Mucosa of gallbladder (tissue), 1 donor: ENCODE measurements around the gene PNPLA7. TPM values are rescaled to one million over a fixed set of nuclear protein-coding genes. Genes with fewer than 3 reads are reported as not detected.
"Not testable (repeated sequence)": the region's sequence is repeated elsewhere in the genome, so short reads cannot be mapped to it uniquely, and the experiment has no call there.

Experiments used
- DNase-seq: peaks from one replicate; pipeline ENCODE4 v3.0.0-alpha.2; 2020; ENCODE audit warnings: low spot score
- total RNA-seq: library from RNA; stranded (reverse); gene quantifications from one replicate; pipeline ENCODE4 v1.2.1, GENCODE V29; 2021
- donor health status: DM: no; HTN: no; CAD: no.

The PNPLA7 gene
- total RNA-seq, 1 donor from 2014 or later: 16.5 TPM

DNA sequence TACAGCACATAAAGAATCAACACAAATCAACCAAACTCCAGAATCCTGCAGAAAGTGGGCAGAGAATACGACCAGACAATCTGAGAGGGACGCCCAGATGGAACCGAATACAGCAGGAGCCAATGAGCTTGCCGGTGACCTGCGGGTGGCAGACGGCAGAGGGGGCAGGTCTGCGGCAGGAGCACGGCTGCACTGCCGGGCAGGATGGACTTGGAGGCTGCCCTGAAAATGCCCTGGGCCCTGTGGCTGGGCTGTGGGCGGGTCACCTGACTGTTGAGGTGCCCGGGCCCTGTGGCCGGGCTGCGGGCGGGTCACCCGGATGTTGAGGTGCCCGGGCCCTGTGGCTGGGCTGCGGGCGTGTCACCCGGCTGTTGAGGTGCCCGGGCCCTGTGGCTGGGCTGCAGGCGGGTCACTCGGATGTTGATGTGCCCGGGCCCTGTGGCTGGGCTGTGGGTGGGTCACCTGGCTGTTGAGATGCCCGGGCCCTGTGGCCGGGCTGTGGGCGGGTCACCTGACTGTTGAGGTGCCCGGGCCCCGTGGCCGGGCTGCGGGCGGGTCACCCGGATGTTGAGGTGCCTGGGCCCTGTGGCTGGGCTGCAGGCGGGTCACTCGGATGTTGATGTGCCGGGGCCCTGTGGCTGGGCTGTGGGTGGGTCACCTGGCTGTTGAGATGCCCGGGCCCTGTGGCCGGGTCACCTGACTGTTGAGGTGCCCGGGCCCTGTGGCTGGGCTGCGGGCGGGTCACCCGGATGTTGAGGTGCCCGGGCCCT, 36.2 kb downstream of the PNPLA7 start:
- not testable (repeated sequence) for DNase-seq

DNA sequence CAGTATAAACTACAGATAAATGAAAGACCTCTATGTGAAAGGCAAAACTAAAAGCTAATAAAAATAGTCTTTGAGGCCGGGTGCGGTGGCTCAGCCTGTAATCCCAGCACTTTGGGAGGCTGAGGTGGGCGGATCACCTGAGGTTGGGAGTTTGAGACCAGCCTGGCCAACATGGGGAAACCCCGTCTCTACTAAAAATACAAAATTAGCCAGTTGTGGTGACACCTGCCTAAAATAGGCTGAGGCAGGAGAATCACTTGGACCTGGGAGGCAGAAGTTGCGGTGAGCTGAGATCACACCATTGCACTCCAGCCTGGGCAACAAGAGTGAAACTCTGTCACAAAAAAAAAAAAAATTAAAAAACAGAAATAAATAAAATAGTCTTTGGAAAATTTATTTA, 37.1 kb downstream of the PNPLA7 start:
- DNase-seq: not testable (repeated sequence)

DNA sequence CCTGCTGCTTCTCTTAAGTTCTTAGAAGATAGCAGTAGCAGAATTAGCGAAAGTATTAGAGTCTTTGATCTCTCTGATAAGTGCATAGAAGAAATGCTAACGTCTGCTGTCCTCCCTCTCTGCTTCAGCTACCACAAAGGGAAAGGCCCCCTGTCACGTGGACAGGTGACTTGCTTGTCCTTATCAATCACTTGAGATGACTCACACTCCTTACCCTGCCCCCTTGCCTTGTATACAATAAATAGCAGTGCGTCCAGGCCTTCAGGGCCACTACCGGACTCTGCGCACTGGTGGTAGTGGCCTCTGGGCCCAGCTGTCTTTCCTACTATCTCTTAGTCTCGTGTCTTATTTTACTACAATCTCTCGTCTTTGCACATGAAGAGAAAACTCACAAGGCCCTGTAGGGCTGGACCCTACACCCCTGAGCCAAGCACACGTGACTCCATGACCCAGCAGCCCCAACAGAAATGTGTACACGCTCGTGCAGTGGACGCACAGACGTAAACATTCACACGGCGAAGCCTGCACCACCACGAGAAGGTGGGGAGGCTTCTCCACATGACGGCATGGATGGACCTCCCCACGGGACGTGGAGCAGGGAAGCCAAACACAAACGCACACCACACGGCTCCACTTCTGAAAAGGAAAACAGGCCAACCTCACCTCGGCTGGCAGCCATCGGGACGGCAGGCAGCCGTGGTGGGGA, 38.3 kb downstream of the PNPLA7 start:
- no peak for DNase-seq

DNA sequence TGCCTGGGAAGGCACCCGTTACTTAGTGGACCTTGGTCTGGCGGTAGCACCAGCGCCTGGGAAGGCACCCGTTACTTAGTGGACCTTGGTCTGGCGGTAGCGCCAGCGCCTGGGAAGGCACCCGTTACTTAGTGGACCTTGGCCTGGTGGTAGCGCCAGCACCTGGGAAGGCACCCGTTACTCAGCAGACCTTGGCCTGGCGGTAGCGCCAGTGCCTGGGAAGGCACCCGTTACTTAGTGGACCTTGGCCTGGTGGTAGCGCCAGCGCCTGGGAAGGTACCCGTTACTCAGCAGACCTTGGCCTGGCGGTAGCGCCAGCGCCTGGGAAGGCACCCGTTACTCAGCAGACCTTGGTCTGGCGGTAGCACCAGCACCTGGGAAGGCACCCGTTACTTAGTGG, 39.1 kb downstream of the PNPLA7 start:
- DNase-seq: not testable (repeated sequence)

DNA sequence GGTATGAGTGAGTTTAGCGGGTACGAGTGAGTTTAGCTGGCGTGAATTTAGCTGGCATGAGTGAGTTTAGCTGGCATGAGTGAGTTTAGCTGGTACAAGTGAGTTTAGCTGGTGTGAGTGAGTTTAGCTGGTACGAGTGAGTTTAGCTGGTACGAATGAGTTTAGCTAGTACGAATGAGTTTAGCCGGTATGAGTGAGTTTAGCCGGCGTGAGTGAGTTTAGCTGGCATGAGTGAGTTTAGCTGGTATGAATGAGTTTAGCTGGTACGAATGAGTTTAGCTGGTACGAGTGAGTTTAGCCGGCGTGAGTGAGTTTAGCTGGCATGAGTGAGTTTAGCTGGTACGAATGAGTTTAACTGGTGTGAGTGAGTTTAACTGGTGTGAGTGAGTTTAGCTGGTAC, 41.0 kb downstream of the PNPLA7 start:
- DNase-seq: no peak

DNA sequence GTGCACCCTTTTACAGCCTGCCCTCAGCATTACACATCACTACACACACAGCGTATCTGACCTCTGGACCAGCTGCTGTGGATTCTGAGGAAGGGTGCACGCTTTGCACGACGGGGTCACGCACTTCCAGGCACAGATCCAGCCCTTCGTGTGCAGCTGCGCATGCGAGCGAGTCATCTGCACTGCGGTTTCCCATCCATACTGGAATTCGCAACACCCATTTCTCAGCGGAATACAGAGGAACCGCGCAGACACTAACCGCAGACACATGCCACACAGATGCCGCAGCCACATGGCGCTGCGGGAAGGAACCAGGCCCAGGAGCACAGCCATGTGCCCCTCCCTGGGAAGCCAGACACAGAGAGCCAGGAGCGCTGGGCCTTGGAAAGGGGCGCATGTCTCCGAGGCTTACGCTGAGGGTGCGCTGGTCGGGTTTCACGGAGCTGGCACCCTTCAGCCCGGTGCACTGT, 43.5 kb downstream of the PNPLA7 start:
- no peak for DNase-seq

DNA sequence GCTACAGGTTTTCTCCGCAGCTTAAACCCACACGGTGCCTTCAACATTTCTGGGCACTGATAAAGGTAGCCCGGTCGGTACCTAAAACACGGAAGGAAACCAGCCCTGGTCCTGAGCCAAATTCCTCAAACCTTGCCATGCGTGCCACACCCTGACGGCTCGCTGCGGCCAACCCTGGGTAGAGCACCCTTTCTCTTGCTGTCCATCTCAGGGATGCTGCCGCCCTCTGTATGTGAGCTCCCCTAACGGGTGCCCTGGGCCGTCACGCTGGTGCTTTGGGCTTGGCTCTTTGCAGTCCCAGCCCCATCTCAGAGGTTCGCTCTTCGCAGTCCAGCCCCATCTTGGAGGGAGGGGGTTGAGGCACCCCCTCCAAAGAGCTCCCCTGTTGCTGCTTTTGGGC, 43.9 kb downstream of the PNPLA7 start:
- DNase-seq: no peak

DNA sequence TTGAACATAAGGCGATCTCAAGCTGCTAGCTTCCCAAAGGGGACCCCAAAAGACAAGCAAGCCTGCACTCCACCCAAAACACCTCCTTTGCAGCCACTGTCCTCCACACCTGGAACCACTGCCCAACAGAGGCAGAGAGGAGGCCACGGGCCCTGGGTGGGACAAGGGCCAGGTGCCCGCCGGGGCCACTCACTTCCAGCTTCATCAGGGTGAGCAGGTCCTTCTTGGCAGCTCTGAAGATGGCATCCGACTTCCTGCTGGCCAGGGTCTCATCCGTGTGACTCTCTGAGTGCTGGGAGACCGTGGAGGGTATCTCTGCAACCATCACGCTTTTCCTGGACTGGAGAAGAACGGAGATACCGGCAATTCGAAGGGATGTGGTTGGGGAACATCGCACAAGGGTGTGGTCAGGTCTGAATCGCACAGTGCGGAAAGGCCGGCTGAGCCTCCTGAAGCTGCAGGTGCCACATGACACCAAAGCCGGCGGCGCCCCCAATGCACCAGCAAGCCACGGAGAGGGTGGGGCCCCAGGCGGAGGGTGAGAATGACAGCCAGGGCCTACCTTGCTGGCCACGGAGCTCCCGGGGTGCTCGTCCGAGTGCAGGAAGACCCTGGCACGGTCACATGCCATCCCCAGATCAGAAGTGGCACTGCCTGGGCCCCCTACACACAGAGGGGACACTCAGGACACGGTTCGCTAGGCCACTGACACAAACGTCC, 44.6 kb downstream of the PNPLA7 start:
- DNase-seq: no peak

DNA sequence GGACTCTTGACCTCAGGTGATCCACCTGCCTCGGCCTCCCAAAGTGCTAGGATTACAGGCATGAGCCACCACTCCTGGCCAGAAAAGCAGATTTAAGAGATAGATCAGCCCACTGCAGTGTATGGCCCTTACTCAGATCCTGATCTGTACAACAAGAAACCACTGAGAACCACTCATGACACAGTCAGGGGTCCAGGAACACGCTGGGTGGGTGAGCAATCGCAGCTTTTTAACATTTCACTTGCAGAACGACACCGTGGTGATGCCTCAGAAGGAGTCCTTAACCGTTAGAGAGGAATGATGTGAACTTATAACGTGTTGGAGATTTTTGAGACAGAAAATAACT, 45.8 kb downstream of the PNPLA7 start:
- no peak for DNase-seq

DNA sequence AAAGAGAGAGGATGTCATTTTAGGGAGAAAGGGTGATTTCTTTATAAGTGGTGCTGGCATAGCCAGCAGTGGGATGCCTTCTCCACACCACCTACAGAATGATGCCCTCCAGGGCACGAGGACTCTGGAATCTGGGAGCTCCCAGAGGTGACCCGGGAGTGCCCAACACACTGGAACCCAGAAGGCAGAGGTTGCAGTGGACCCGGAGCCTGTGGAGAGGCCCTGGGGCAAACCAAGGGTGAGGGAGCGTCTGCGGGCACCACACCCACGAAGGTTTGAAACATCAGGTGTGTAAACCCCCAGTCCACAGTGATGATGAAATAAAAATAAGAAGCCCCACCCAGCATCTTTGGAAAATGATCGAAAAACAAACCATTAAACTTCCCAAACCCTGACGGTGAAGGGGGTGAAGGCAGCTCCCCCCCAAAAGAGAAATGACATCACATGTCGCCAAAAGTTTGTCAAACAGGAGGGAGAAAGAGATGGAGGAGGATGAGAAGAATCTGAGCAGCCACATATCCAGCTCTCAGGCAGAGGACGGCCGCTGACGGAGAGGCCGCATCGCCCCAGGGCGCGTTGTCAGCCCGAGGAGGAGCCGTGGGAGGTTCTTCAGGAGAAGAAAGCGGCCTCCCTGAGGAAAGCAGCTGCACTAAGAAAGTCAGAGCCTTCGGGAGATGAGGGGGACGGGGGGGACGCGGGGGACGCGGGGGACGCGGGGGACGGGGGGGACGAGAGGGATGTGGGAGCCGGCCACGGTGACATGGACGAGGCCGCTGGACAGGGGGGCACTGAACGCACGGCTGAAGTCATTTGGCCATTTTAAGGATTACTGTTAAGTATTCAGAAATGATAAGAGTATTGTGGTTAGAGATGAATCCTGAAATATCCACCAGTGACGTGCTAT, 47.9 kb downstream of the PNPLA7 start:
- DNase-seq: no peak

DNA sequence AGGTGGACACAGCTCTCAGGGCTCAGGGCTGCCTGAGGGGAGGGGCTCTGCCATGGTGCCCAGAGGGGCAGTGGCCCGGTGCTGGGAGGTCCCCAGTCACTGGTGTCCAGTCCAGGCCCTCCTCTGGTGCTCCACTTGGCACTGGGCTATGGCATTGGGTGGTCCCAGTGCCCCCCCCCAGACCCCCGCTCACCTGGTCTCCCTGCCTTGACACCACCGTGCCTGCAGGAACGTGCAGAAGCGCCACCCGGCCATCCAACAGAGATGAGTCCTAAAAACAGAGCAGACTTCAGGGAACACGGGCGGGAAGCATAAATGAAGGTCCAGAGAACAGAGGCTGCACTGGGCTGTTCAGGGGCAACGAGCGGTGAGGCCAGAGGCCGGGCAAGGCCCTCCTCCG, 48.7 kb downstream of the PNPLA7 start:
- no peak for DNase-seq

DNA sequence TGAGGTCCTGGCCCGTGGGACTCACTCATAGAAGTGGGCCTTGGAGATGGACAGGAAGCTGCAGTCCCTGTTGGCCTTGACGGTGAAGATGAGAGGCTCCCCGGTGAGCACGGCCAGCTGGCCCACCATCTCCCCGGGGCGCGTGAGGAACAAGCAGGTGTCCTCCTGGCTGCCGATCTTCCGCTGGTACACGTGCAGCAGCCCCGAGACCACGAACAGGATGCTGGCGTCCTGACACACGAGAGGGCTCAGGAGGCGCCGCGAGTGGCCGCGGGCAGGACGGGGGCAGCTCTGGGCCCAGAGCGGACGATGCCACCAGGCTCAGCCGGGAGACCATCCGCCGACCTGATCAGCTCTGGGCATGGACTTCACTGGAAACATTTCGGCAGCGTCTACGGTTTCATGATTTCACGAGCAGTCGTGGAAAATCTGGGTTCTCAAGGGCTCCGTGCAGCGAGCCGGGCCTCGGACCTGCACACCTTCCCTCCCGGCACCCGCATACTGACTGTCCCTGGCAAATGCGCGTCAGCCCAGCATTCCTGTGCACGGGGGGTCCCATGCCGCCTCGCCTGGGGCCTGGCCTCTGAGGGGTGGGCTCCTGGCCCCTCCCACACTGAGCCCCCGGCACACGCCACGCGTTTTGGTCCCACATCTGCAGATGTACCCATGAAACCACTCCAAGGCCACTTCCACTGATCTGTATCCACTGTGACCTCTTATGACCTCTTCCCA, 49.4 kb downstream of the PNPLA7 start:
- no peak for DNase-seq

DNA sequence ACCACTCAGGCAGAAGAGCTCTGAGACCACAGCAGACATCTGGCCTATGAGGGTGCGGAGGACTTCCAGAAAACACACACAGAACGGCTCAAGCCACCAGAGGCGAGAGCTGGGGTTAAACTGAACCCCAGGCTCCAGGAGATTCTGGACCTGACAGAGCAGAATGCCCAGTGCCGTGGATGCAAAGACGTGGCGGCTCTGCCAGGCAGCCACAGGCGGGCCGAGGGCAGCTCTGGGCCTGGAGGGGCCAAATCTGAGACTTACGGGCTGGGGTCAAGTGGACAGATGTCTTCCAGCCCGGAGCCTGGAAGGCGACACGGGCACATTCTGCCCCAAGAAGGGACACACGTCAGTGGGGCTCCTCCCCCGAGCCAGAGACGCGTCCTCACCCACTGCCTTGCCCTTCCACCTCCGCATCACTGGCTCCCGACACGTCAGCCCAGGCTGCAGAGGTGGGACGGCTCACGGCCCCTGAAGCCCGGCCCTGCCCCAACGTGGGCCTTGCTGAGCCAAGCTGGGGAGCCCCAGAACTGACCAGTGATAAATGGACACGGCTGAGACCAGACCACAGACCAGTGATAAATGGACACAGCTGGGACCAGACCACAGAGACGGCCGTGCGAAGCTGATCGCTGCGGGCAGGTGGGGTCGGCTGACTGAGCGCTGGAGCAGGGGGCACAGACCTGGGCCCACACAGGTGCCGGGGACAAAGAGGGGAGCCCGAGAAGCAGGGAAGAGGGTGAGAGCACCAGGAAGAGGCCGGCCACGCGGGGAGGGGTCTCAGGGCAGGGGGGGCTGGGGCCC, 50.1 kb downstream of the PNPLA7 start:
- no peak for DNase-seq

DNA sequence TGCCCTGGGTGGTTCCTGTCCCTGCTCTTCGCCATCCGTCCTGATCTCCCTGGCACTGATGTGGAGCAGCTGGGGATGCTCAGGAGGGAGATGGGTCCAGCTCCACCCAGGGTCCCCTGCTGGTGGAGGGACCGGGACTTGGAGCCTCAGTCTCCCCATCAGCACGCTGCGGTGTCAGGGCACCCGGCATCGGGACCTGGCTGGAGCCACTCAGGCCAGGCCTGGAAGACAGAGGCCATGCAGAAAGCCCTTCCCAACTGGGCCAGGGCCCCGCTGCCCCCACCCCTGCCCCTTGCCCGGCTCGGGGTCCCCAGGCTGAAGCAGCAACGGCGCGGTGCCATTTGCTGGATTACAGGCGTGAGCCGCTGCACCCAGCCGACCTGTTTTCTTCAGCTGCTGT, 50.8 kb downstream of the PNPLA7 start:
- no peak for DNase-seq

DNA sequence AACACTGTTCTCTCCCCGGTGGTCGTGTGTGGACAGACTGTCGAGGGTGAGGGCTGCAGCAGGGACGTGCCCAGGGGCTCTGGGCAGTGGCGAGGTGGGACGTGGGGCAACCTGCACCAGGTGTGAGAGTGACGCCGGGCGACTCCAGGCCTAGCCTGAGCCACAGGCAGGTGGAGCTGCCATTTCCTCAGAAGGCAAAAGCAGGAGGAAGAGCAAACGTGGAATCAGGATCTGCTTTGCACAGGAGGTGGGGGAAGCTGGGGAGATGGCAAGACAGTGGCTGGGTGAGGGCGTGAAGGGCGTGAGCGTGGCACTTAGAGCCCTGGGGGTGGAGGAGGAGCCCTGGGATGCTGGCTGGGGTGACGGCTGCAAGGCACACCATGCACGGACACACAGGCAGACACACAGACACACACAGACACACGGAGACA, 51.5 kb downstream of the PNPLA7 start:
- no peak for DNase-seq

DNA sequence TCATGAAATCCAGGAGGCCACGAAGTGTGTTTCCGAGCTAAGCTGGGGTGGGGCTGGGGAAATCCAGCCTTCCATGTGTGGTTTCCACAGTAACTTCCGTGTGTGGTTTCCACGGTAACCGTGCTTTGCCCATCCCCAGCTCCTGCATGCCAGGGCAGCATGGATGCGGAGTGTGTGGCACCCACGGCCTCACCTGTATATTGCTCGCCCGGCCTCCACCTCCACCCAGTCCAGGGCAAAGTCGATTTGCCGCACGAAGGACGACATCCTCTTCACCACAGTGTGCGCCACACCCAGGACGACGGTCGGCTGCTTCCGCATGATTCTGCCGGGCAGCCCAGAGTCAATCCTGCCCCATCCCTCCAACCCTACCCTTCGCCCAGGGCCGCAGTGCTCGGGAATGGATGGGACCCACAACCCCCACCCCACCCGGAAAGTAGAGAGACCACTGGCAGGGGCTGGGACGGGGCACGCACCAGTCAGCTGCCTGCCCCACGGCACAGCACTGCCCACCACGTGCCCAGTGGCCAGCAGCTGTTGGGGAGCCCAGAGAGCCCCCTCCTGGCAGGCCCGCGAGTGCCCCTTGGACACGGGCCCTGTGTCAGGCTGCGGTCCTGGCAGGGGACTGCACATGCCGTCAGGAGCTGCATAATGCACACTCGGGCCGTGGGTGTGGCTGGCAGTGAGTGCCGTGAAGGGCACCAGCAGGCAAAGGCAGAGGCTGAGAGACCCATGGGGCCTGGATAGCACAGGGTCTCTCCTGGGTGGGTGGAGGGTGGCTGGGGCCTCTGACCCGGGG, 52.1 kb downstream of the PNPLA7 start:
- no peak for DNase-seq

DNA sequence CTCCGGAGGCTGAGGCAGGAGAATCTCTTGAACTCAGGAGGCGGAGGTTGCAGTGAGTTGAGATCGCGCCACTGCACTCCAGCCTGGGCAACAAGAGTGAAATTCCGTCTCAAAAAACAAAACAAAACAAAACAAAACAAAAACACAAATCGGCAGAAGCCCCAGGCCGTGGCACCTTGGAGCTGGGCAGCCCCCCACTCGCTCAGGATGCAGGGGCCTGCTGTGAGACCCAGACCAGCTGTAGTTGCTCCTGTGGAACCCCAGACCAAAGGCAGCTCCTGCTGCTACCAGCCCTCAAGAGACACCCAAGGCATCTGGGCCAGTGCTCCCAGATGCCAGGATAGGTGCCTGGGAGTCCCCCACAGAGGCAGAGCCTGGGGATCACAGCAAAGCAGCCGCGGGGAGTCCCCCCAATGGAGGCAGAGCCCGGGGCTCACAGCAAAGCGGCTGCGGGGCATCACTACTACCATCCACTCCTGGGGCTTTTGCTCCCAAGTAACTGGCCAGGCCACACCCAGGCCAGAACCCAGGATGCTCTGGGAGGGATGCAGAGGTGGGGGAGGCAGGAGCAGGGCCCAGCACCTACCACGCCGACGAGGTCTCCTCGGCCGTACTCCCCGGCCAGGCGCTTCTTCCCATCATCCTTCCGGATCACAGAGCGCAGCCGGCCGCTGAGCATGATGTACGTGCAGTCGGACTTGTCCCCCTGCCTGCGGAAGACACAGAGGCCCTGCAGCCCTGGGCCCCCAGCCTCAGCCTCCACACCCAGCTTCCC, 53.4 kb downstream of the PNPLA7 start:
- DNase-seq: no peak

DNA sequence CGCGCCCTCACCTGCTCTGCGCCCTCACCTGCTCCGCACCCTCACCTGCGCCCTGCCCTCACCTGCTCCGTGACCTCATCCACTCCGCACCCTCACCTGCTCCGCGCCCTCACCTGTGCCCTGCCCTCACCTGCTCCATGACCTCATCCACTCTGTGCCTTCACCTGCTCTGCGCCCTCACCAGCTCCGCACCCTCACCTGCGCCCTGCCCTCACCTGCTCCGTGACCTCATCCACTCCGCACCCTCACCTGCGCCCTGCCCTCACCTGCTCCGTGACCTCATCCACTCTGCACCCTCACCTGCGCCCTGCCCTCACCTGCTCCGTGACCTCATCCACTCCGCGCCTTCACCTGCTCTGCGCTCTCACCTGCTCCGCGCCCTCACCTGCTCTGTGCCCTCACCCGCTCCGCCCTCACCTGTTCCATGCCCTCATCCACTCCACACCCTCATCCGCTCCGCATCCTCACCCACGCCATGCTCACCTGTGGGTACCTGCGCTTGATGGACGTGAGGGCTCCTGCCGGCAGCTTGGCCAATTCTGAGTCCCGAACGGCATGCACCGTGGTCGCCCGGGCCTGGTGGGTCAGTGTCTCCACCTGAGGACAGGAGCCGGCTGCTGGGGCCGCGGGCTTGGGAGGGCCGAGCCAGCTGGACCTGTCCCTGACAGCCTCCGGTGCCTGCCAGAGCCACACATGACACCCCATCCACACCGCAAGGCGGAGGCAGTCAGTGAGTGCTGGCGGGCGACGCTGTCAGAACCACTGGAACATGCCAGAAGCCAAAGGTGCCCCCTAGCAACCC, 55.5 kb downstream of the PNPLA7 start:
- DNase-seq: no peak
